Endodermal cell (in vitro differentiated cells): ENCODE measurements around the gene LRRC10B. TPM values are rescaled to one million over a fixed set of nuclear protein-coding genes. Genes with fewer than 3 reads are reported as not detected.

ENCODE experiments used
- DNase-seq: peaks from one replicate; pipeline ENCODE4 v3.0.0-alpha.2; 2017
- H3K27ac ChIP-seq: 2 replicates; pipeline ENCODE4 v1.5.1; 2013; ENCODE audit warnings: mild to moderate bottlenecking, low read depth, low read length, moderate library complexity
- H3K27me3 ChIP-seq: 2 replicates; pipeline ENCODE4 v1.6.1; 2013; ENCODE audit warnings: mild to moderate bottlenecking, low read length, moderate library complexity; ENCODE audit not compliant: insufficient read depth, control insufficient read depth, poor library complexity, severe bottlenecking
- H3K36me3 ChIP-seq: 2 replicates; pipeline ENCODE4 v1.7.0; 2013; ENCODE audit warnings: mild to moderate bottlenecking, low read length, moderate library complexity; ENCODE audit not compliant: control insufficient read depth, insufficient read depth
- H3K4me1 ChIP-seq: one replicate; pipeline ENCODE4 v1.7.0; 2013; ENCODE audit warnings: low read length; ENCODE audit not compliant: control insufficient read depth, insufficient read depth
- H3K4me3 ChIP-seq: 2 replicates; pipeline ENCODE4 v1.5.1; 2013; ENCODE audit warnings: mild to moderate bottlenecking, low read length, moderate library complexity
- H3K9ac ChIP-seq: 2 replicates; pipeline ENCODE4 v1.6.1; 2013; ENCODE audit warnings: mild to moderate bottlenecking, low read length, moderate library complexity; ENCODE audit not compliant: poor library complexity, severe bottlenecking; ENCODE audit errors: extremely low read depth
- H3K9me3 ChIP-seq: 2 replicates; pipeline ENCODE4 v1.6.1; 2013; ENCODE audit warnings: mild to moderate bottlenecking, low read length, moderate library complexity; ENCODE audit not compliant: control insufficient read depth
- H3K27ac Mint-ChIP-seq: 2 replicates; pipeline ENCODE4 v1.8.0; 2020; ENCODE audit warnings: mixed read lengths
- H3K27me3 Mint-ChIP-seq: 2 replicates; pipeline ENCODE4 v1.8.0; 2021; ENCODE audit warnings: mild to moderate bottlenecking, mixed read lengths; ENCODE audit not compliant: insufficient read depth
- H3K36me3 Mint-ChIP-seq: 2 replicates; pipeline ENCODE4 v1.8.0; 2020; ENCODE audit warnings: low read depth, mixed read lengths
- H3K4me1 Mint-ChIP-seq: 2 replicates; pipeline ENCODE4 v1.8.0; 2020; ENCODE audit warnings: mixed read lengths
- H3K4me3 Mint-ChIP-seq: 2 replicates; pipeline ENCODE4 v1.8.0; 2020; ENCODE audit warnings: mild to moderate bottlenecking, moderate library complexity, mixed read lengths
- H3K9me3 Mint-ChIP-seq: 2 replicates; pipeline ENCODE4 v1.8.0; 2020; ENCODE audit warnings: mild to moderate bottlenecking, mixed read lengths
- WGBS, 2 experiments: methylation state at CpG; one replicate each; pipeline versions ENCODE4 v1.1.5 to v1.1.7; 2013; ENCODE audit warnings: missing lambda C conversion rate in 2 of 2, mixed read lengths in 1 of 2; ENCODE audit not compliant: insufficient coverage in 1 of 2, insufficient read length in 1 of 2; 5-methylcytosine and 5-hydroxymethylcytosine counted together
- total RNA-seq, 2 donors: library from RNA; stranded (reverse); fragmentation: NEBNext Ultra II Directional in 1 of 2; extraction: Animal tissue kit (Norgen Biotek cat#: 25700) in 1 of 2; gene quantifications; 2 replicates in 1 of 2; 3 replicates in 1 of 2; pipeline ENCODE4 v1.2.1, GENCODE V29; 2021
- TF ChIP-seq, protein P1 (sequence below): fragments of 200-600 bp; sonication (generic); conservative IDR thresholded peaks from 2 replicates; pipeline ENCODE4 v1.5.0; 2021; ENCODE audit warnings: antibody characterized with exemption, mild to moderate bottlenecking

The LRRC10B gene
- total RNA-seq, 2 donors from 2014 or later, result 0.11 to 0.69 TPM

- H3K27ac Mint-ChIP-seq, result peak overlapping the region; percentile 63
- Histone ChIP-seq H3K9ac (no peak overlapping the region), H3K4me1 (peaks cover 7% of the 10 kb centered on the region), H3K4me3 (no peak overlapping the region), H3K36me3 (no peaks in the 10 kb centered on the region), H3K27me3 (no peaks in the 10 kb centered on the region), H3K27ac (no peak overlapping the region), H3K9me3 (no peaks in the 10 kb centered on the region)
- no peak overlapping the region for H3K4me3 Mint-ChIP-seq
- H3K27me3 Mint-ChIP-seq, result peaks cover 4% of the 10 kb centered on the region
- TF ChIP-seq, protein P1, sequence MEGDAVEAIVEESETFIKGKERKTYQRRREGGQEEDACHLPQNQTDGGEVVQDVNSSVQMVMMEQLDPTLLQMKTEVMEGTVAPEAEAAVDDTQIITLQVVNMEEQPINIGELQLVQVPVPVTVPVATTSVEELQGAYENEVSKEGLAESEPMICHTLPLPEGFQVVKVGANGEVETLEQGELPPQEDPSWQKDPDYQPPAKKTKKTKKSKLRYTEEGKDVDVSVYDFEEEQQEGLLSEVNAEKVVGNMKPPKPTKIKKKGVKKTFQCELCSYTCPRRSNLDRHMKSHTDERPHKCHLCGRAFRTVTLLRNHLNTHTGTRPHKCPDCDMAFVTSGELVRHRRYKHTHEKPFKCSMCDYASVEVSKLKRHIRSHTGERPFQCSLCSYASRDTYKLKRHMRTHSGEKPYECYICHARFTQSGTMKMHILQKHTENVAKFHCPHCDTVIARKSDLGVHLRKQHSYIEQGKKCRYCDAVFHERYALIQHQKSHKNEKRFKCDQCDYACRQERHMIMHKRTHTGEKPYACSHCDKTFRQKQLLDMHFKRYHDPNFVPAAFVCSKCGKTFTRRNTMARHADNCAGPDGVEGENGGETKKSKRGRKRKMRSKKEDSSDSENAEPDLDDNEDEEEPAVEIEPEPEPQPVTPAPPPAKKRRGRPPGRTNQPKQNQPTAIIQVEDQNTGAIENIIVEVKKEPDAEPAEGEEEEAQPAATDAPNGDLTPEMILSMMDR, result no peak
- no peak for DNase-seq
- H3K9me3 Mint-ChIP-seq, result no peaks in the 10 kb centered on the region
- WGBS, 2 experiments, result 87 to 88% methylated on average over 13 to 15 of the region's 15 CpGs
- H3K4me1 Mint-ChIP-seq, result peaks cover 7% of the 10 kb centered on the region
- no peaks in the 10 kb centered on the region for H3K36me3 Mint-ChIP-seq
These were observed 28.1 kb upstream of the LRRC10B start for GRCh38 chr11:61480261-61480993.

DNA sequence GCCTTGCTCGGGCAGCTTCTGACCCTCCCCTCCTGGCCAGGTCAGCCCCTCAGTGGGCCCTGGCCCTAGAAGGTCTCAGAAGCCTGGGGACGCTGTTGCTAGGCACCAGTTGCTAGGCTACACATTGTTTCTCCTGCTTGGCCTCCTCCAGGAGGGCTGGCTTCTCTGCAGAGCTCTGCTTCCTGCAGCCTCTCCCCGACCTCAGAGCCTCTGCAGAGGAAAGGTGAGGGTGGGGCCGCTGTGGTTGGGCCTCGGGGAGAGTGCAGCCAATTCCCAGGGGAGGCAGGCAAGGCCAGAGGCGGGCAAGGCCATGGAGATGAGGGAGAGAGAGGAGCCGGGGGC, 27.6 kb upstream of the LRRC10B start:
- Mint-ChIP-seq H3K36me3 (no peaks in the 10 kb centered on the region), H3K27me3 (peaks cover 4% of the 10 kb centered on the region), H3K4me1 (peaks cover 7% of the 10 kb centered on the region), H3K27ac (no peak overlapping the region), H3K4me3 (no peak overlapping the region), H3K9me3 (no peaks in the 10 kb centered on the region)
- DNase-seq, result peak; percentile 93
- no peaks in the 10 kb centered on the region for H3K36me3 ChIP-seq
- no peaks in the 10 kb centered on the region for H3K9me3 ChIP-seq
- H3K9ac ChIP-seq, result no peak overlapping the region
- H3K4me1 ChIP-seq, result peaks cover 7% of the 10 kb centered on the region
- H3K27ac ChIP-seq, result no peak overlapping the region
- 16 to 22% methylated on average over 5 to 7 of the region's 7 CpGs for WGBS, 2 experiments
- no peak overlapping the region for H3K4me3 ChIP-seq
- no peaks in the 10 kb centered on the region for H3K27me3 ChIP-seq
- TF ChIP-seq, protein P1, result no peak

DNA sequence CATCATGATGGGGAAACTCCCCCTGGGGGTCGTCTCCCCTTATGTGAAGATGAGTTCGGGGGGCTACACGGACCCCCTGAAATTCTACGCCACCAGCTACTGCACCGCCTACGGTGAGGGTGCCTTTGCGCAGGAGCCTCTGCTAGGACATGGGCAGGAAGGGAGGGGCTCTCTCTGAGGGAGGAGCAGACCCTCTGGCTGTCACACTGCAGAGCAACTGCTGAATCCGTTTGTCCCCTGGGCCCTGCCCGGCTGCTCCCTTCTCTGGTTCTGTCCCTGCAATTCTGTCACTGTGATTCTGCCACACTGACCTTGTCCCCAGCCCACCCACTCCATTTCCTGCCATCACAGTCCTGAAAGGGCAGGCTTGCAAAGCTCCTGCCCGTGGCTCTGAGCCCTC, 26.7 kb upstream of the LRRC10B start:
- Histone ChIP-seq H3K27me3 (no peaks in the 10 kb centered on the region), H3K9me3 (no peaks in the 10 kb centered on the region), H3K36me3 (no peaks in the 10 kb centered on the region), H3K9ac (no peak overlapping the region), H3K4me3 (no peak overlapping the region), H3K27ac (peak overlapping the region; percentile 24), H3K4me1 (peaks cover 7% of the 10 kb centered on the region)
- WGBS, 2 experiments, result 80% methylated on average over 7 to 10 of the region's 10 CpGs
- H3K4me3 Mint-ChIP-seq, result no peak overlapping the region
- H3K27ac Mint-ChIP-seq, result no peak overlapping the region
- H3K36me3 Mint-ChIP-seq, result no peaks in the 10 kb centered on the region
- H3K27me3 Mint-ChIP-seq, result peaks cover 6% of the 10 kb centered on the region
- peaks cover 7% of the 10 kb centered on the region for H3K4me1 Mint-ChIP-seq
- DNase-seq, result no peak
- H3K9me3 Mint-ChIP-seq, result no peaks in the 10 kb centered on the region
- TF ChIP-seq, protein P1, result no peak
